H1 (cell line): ENCODE results near the gene SLC19A1. TPM values are rescaled to one million over a fixed set of nuclear protein-coding genes. Genes with fewer than 3 reads are reported as not detected.

Source experiments
- ASH2L ChIP-seq: fragments of 200-600, 300-600 bp; sonication (generic); IDR thresholded peaks from one replicate; pipeline ENCODE4 v1.7.1; 2017; ENCODE audit warnings: low read length
- CBX8 ChIP-seq: fragments of 300-800, 300-1000 bp; sonication (generic); IDR thresholded peaks from 2 replicates; pipeline ENCODE4 v1.7.1; 2016; ENCODE audit warnings: low read depth, low read length, borderline replicate concordance
- CHD2 ChIP-seq: IDR thresholded peaks from 2 replicates; pipeline ENCODE4 v1.6.1; 2012; ENCODE audit warnings: low read length, improper control_type of control experiment
- GABPA ChIP-seq: IDR thresholded peaks from 2 replicates; pipeline ENCODE4 v1.6.1; 2011; ENCODE audit warnings: mild to moderate bottlenecking, low read length, moderate library complexity, borderline replicate concordance; ENCODE audit not compliant: insufficient read depth
- RBBP5 ChIP-seq: IDR thresholded peaks from 2 replicates; pipeline ENCODE4 v1.7.1; 2012; ENCODE audit warnings: low read depth, mild to moderate bottlenecking, inconsistent platforms, low read length, moderate library complexity, borderline replicate concordance
- SUZ12 ChIP-seq: fragments of 200-600 bp; sonication (generic); IDR thresholded peaks from 2 replicates; pipeline ENCODE4 v1.6.1; 2012; ENCODE audit warnings: mild to moderate bottlenecking, inconsistent platforms, low read length, moderate library complexity, mixed read lengths
- ZNF274 ChIP-seq: IDR thresholded peaks from 2 replicates; pipeline ENCODE4 v1.7.0; 2012; ENCODE audit warnings: low read length, borderline replicate concordance; ENCODE audit errors: extremely low read depth
- polyA plus RNA-seq, 7 experiments: library from polyadenylated mRNA; depleted of rRNA in 3 of 7; stranded (reverse) in 5 of 7; unstranded in 2 of 7; fragments of >200 nt in 5 of 7; fragments of 200-250 nt in 2 of 7; gene quantifications; 1 replicate in 5 of 7; 2 replicates in 1 of 7; 4 replicates in 1 of 7; pipeline versions ENCODE4 v1.2.1 to v1.2.3, GENCODE V29; 2011 to 2013; ENCODE audit warnings: missing spikeins in 2 of 7, mixed read lengths in 2 of 7
- total RNA-seq: library from RNA; stranded (reverse); fragmentation: NEBNext Ultra II Directional; extraction: Animal tissue kit (Norgen Biotek cat#: 25700); gene quantifications from 2 replicates; pipeline ENCODE4 v1.2.1, GENCODE V29; 2021
- TF ChIP-seq, protein P1 (sequence below): fragments of 300-600 bp; sonication (generic); IDR thresholded peaks from 2 replicates; pipeline ENCODE4 v1.7.1; 2012; ENCODE audit warnings: low read length, moderate library complexity, mild to moderate bottlenecking, inconsistent platforms; ENCODE audit not compliant: insufficient replicate concordance
- TF ChIP-seq, protein P2 (sequence below): IDR thresholded peaks from 2 replicates; pipeline ENCODE4 v1.6.1; 2011; ENCODE audit warnings: low read depth, mild to moderate bottlenecking, low read length; ENCODE audit not compliant: insufficient read depth

The SLC19A1 gene
- total and polyA plus RNA-seq, 2 of the 8 experiments (the other 6 are each of a cell fraction or from before 2014, with no cell fraction given) = 31.6 to 43.8 TPM

DNA sequence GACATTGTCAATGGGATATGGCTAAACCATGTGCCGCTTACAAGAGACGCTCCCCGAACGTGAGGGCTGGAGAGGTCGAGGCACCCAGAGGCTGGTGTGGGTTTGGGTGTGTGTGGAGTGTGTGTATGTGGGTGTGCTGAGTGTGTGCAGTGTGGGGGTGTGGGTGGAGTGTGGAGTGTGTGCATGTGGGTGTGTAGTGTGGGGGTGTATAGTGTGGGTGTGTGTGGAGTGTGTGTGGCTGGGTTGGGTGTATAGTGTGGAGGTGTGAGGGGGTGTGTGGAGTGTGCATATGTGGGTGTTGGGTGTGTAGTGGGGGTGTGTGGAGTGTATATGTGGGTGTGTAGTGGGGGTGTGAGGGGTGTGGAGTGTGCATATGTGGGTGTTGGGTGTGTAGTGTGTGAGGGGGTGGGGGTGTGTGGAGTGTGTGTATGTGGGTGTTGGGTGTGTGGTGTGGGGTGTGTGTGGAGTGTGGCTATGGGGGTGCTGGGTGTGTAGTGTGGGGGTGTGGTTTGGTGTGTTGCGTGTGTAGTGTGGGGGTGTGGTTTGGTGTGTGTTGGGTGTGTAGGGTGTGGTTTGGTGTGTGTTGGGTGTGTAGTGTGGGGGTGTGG, 42.2 kb downstream of the SLC19A1 start (continued):
- TF ChIP-seq, protein P1, sequence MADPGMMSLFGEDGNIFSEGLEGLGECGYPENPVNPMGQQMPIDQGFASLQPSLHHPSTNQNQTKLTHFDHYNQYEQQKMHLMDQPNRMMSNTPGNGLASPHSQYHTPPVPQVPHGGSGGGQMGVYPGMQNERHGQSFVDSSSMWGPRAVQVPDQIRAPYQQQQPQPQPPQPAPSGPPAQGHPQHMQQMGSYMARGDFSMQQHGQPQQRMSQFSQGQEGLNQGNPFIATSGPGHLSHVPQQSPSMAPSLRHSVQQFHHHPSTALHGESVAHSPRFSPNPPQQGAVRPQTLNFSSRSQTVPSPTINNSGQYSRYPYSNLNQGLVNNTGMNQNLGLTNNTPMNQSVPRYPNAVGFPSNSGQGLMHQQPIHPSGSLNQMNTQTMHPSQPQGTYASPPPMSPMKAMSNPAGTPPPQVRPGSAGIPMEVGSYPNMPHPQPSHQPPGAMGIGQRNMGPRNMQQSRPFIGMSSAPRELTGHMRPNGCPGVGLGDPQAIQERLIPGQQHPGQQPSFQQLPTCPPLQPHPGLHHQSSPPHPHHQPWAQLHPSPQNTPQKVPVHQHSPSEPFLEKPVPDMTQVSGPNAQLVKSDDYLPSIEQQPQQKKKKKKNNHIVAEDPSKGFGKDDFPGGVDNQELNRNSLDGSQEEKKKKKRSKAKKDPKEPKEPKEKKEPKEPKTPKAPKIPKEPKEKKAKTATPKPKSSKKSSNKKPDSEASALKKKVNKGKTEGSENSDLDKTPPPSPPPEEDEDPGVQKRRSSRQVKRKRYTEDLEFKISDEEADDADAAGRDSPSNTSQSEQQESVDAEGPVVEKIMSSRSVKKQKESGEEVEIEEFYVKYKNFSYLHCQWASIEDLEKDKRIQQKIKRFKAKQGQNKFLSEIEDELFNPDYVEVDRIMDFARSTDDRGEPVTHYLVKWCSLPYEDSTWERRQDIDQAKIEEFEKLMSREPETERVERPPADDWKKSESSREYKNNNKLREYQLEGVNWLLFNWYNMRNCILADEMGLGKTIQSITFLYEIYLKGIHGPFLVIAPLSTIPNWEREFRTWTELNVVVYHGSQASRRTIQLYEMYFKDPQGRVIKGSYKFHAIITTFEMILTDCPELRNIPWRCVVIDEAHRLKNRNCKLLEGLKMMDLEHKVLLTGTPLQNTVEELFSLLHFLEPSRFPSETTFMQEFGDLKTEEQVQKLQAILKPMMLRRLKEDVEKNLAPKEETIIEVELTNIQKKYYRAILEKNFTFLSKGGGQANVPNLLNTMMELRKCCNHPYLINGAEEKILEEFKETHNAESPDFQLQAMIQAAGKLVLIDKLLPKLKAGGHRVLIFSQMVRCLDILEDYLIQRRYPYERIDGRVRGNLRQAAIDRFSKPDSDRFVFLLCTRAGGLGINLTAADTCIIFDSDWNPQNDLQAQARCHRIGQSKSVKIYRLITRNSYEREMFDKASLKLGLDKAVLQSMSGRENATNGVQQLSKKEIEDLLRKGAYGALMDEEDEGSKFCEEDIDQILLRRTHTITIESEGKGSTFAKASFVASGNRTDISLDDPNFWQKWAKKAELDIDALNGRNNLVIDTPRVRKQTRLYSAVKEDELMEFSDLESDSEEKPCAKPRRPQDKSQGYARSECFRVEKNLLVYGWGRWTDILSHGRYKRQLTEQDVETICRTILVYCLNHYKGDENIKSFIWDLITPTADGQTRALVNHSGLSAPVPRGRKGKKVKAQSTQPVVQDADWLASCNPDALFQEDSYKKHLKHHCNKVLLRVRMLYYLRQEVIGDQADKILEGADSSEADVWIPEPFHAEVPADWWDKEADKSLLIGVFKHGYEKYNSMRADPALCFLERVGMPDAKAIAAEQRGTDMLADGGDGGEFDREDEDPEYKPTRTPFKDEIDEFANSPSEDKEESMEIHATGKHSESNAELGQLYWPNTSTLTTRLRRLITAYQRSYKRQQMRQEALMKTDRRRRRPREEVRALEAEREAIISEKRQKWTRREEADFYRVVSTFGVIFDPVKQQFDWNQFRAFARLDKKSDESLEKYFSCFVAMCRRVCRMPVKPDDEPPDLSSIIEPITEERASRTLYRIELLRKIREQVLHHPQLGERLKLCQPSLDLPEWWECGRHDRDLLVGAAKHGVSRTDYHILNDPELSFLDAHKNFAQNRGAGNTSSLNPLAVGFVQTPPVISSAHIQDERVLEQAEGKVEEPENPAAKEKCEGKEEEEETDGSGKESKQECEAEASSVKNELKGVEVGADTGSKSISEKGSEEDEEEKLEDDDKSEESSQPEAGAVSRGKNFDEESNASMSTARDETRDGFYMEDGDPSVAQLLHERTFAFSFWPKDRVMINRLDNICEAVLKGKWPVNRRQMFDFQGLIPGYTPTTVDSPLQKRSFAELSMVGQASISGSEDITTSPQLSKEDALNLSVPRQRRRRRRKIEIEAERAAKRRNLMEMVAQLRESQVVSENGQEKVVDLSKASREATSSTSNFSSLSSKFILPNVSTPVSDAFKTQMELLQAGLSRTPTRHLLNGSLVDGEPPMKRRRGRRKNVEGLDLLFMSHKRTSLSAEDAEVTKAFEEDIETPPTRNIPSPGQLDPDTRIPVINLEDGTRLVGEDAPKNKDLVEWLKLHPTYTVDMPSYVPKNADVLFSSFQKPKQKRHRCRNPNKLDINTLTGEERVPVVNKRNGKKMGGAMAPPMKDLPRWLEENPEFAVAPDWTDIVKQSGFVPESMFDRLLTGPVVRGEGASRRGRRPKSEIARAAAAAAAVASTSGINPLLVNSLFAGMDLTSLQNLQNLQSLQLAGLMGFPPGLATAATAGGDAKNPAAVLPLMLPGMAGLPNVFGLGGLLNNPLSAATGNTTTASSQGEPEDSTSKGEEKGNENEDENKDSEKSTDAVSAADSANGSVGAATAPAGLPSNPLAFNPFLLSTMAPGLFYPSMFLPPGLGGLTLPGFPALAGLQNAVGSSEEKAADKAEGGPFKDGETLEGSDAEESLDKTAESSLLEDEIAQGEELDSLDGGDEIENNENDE = no peak
- TF ChIP-seq CBX8 = no peak
- no peak for TF ChIP-seq ASH2L
- no peak for TF ChIP-seq SUZ12
- TF ChIP-seq CHD2 = no peak
- TF ChIP-seq ZNF274 = no peak
- no peak for TF ChIP-seq RBBP5
- TF ChIP-seq, protein P2, sequence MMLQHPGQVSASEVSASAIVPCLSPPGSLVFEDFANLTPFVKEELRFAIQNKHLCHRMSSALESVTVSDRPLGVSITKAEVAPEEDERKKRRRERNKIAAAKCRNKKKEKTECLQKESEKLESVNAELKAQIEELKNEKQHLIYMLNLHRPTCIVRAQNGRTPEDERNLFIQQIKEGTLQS = no peak
- no peak for TF ChIP-seq GABPA
